CD8-positive, alpha-beta memory T cell (primary cell): Measurements from ENCODE around the gene EHMT1. TPM values are rescaled to one million over a fixed set of nuclear protein-coding genes. Genes with fewer than 3 reads are reported as not detected.

ENCODE experiments used
- CTCF ChIA-PET: fragments of 350-600 bp; sonication (Branson Sonifier 250); formaldehyde crosslinking; loops from one replicate; lab custom pipeline; 2021; ENCODE audit warnings: antibody characterized with exemption; lab: Charles Lee
- POLR2A ChIA-PET: fragments of 350-600 bp; sonication (Branson Sonifier 250); formaldehyde crosslinking; loops from one replicate; lab custom pipeline; 2021; ENCODE audit warnings: antibody characterized with exemption; lab: Charles Lee
- DNase-seq, 5 donors: peaks; one replicate each; pipeline versions ENCODE4 v3.0.0 to v3.0.0-alpha.2; 2020 to 2022; ENCODE audit warnings: mixed read lengths in 1 of 5
- H3K27ac ChIP-seq: one replicate; pipeline ENCODE4 v1.7.0; 2013; ENCODE audit warnings: low read depth, mild to moderate bottlenecking, low read length, moderate library complexity
- H3K27me3 ChIP-seq: 2 replicates; pipeline ENCODE4 v1.7.0; 2013; ENCODE audit warnings: low read length, mild to moderate bottlenecking; ENCODE audit not compliant: insufficient read depth, poor library complexity, severe bottlenecking
- H3K36me3 ChIP-seq: 2 replicates; pipeline ENCODE4 v1.7.0; 2013; ENCODE audit warnings: mild to moderate bottlenecking, low read length, moderate library complexity; ENCODE audit not compliant: insufficient read depth
- H3K4me1 ChIP-seq: 2 replicates; pipeline ENCODE4 v1.7.0; 2013; ENCODE audit warnings: mild to moderate bottlenecking, low read length, moderate library complexity; ENCODE audit not compliant: insufficient read depth
- H3K4me3 ChIP-seq: 2 replicates; pipeline ENCODE4 v1.7.0; 2013; ENCODE audit warnings: mild to moderate bottlenecking, low read length
- H3K9me3 ChIP-seq: 2 replicates; pipeline ENCODE4 v1.7.0; 2013; ENCODE audit warnings: mild to moderate bottlenecking, low read length
- H3K27ac Mint-ChIP-seq, 8 donors: one replicate each; pipeline ENCODE4 v1.8.0; 2020 to 2021; ENCODE audit warnings: mixed read lengths in 8 of 8, mild to moderate bottlenecking in 6 of 8, inconsistent platforms in 3 of 8, moderate library complexity in 3 of 8
- H3K27me3 Mint-ChIP-seq, 2 donors: one replicate each; pipeline ENCODE4 v1.8.0; 2020 to 2021; ENCODE audit warnings: mixed read lengths in 2 of 2, mild to moderate bottlenecking in 1 of 2, moderate library complexity in 1 of 2
- H3K36me3 Mint-ChIP-seq, 3 donors: one replicate each; pipeline ENCODE4 v1.8.0; 2020 to 2021; ENCODE audit warnings: mixed read lengths in 3 of 3, inconsistent platforms in 1 of 3, mild to moderate bottlenecking in 1 of 3
- H3K4me1 Mint-ChIP-seq, 3 donors: one replicate each; pipeline ENCODE4 v1.8.0; 2020 to 2021; ENCODE audit warnings: mixed read lengths in 3 of 3, inconsistent platforms in 1 of 3, mild to moderate bottlenecking in 1 of 3
- H3K4me3 Mint-ChIP-seq, 7 donors: one replicate each; pipeline ENCODE4 v1.8.0; 2020 to 2021; ENCODE audit warnings: mixed read lengths in 7 of 7, mild to moderate bottlenecking in 6 of 7, moderate library complexity in 4 of 7, inconsistent platforms in 2 of 7
- H3K9me3 Mint-ChIP-seq, 5 donors: one replicate each; pipeline ENCODE4 v1.8.0; 2020 to 2022; ENCODE audit warnings: mixed read lengths in 5 of 5, mild to moderate bottlenecking in 3 of 5, moderate library complexity in 2 of 5, inconsistent platforms in 1 of 5
- polyA plus RNA-seq: library from polyadenylated mRNA; unstranded; fragments of 300-500 nt; fragmentation: Illumina TruSeq; gene quantifications from one replicate; pipeline ENCODE4 v1.2.3, GENCODE V29; 2021
- total RNA-seq, 2 experiments: library from RNA; stranded (reverse); gene quantifications; one replicate each; pipeline ENCODE4 v1.2.3, GENCODE V29; 2021

EHMT1 gene
- total and polyA plus RNA-seq, 3 experiments from 2014 or later: 37.0 to 74.6 (median 68.9) TPM

- POLR2A ChIA-PET: no interaction called here
- CTCF ChIA-PET: no interaction called here
These were observed 169.1 kb downstream of the EHMT1 start for GRCh38 chr9:137787786-137788505.

DNA sequence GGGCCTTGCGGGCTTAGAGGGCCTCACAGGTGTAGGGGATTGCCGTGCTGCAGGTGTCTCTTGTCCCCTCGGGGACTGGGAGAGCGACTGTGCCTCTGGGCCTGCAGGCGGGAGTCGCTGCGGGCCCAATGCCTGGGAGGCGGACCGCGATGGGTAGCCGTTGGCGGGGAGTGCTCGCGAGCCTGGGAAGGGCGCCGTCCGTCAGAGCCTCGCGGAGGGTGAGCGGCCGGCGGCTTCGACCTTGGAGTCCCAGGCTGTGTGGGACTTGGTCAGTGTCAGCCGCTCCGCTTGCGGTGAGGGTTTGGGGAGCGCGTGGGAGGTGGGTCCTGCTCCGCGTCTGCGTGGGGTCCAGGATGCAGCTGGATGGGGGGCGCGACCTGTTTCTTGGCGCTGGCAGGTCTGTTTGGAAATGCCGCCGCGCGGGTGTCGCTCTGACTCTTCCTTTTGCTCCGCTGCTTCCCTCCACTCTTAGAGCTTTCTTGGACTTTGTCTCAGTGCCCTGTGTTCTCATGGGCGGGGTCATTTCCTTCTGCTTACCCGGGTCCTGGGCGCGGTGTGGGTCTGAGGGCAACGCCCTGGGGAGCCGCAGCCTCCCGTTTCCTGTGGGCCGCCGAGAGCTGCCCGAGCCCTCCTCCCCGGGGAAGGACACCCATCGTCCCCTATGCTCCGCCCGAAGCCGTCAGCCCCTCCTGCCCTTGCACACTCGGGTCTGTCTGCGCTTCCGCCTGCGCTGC is 169.9 kb downstream of the EHMT1 start:
- Histone ChIP-seq H3K27me3 (no peaks in the 10 kb centered on the region), H3K27ac (no peak overlapping the region), H3K4me1 (no peaks in the 10 kb centered on the region), H3K4me3 (no peak overlapping the region), H3K9me3 (no peaks in the 10 kb centered on the region), H3K36me3 (peaks cover 51% of the 10 kb centered on the region)
- no peaks in the 10 kb centered on the region for H3K9me3 Mint-ChIP-seq
- POLR2A ChIA-PET: no interaction called here
- DNase-seq: no peak
- H3K4me1 Mint-ChIP-seq: peaks cover 0 to 4% (median 3%) of the 10 kb centered on the region in 3 donors
- no peak overlapping the region for H3K4me3 Mint-ChIP-seq
- peak overlapping the region in 1 of 8 donors; percentile 93 for H3K27ac Mint-ChIP-seq
- peaks cover 5 to 66% (median 29%) of the 10 kb centered on the region in 3 donors for H3K36me3 Mint-ChIP-seq
- H3K27me3 Mint-ChIP-seq: no peaks in the 10 kb centered on the region
- CTCF ChIA-PET: no interaction called here

More at GRCh38 chr9:137787786-137788505, 169.1 kb downstream of the EHMT1 start:
- H3K27me3 Mint-ChIP-seq: no peaks in the 10 kb centered on the region
- H3K36me3 Mint-ChIP-seq: peaks cover 1 to 58% (median 24%) of the 10 kb centered on the region in 3 donors
- Histone ChIP-seq H3K36me3 (peaks cover 46% of the 10 kb centered on the region), H3K4me3 (no peak overlapping the region), H3K4me1 (no peaks in the 10 kb centered on the region), H3K9me3 (no peaks in the 10 kb centered on the region), H3K27ac (no peak overlapping the region), H3K27me3 (no peaks in the 10 kb centered on the region)
- H3K4me1 Mint-ChIP-seq: peaks cover 0 to 6% (median 3%) of the 10 kb centered on the region in 3 donors
- no peak for DNase-seq
- H3K9me3 Mint-ChIP-seq: no peaks in the 10 kb centered on the region
- H3K27ac Mint-ChIP-seq: peak overlapping the region in 2 of 8 donors; percentile 54 to 93
- H3K4me3 Mint-ChIP-seq: peak overlapping the region in 1 of 7 donors; percentile 83

DNA sequence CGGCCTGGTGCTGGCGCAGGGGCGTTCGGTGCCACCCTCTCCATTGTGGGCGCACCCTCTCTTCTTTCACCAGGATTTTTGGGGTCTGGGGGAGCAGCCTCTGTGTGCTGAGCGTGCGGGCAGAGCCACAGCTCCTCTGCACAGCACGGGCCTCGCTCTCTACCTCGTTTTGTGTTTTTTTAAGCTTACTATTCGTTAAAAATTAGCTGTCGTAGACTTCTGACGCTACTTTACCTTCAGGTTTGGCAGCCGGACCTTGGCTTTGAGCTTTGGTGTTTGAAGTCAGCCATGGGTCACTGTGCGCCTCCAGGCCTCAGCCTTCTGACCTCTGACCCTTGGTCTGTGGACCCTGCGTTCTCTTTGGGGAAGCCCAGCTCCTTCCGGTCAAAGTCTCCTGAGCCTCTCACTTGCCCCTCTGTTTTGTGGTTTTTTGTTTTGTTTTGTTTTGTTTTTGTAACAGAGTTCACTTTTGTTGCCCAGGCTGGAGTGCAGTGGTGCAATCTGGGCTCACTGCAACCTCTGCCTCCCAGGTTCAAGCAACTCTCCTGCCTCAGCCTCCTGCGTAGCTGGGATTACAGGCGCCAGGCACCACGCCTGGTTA is 170.6 kb downstream of the EHMT1 start:
- Histone ChIP-seq H3K27me3 (no peaks in the 10 kb centered on the region), H3K27ac (no peak overlapping the region), H3K4me3 (no peak overlapping the region), H3K4me1 (no peaks in the 10 kb centered on the region), H3K36me3 (peaks cover 46% of the 10 kb centered on the region), H3K9me3 (no peaks in the 10 kb centered on the region)
- Mint-ChIP-seq H3K36me3 (peaks cover 5 to 71% (median 29%) of the 10 kb centered on the region in 3 donors), H3K27me3 (no peaks in the 10 kb centered on the region), H3K9me3 (no peaks in the 10 kb centered on the region), H3K27ac (peak overlapping the region in 1 of 8 donors; percentile 92), H3K4me1 (peaks cover 0 to 4% (median 3%) of the 10 kb centered on the region in 3 donors), H3K4me3 (no peak overlapping the region)
- DNase-seq: no peak
- POLR2A ChIA-PET: no interaction called here
- CTCF ChIA-PET: no interaction called here

DNA sequence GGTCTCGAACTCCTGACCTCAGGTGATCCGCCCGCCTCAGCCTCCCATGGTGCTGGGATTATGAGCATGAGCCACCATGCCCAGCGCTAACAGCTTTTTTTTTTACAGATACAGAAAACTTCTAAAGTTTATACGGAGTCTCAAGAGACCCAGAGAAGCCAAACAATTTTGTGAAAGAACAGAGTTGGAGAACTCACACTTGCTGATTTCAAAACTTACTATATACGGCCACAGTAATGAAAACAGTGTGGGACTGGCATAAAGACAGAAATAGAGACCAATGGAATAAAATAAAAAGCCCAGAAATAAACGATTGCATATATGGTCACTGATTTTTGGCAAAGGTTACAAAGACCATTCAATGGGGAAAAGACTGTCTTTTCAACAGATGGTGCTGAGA is 173.1 kb downstream of the EHMT1 start:
- peaks cover 7 to 78% (median 28%) of the 10 kb centered on the region in 3 donors for H3K36me3 Mint-ChIP-seq
- H3K27me3 Mint-ChIP-seq: no peaks in the 10 kb centered on the region
- no peaks in the 10 kb centered on the region for H3K9me3 Mint-ChIP-seq
- Histone ChIP-seq H3K9me3 (no peaks in the 10 kb centered on the region), H3K4me1 (no peaks in the 10 kb centered on the region), H3K36me3 (peaks cover 38% of the 10 kb centered on the region), H3K27me3 (no peaks in the 10 kb centered on the region), H3K27ac (no peak overlapping the region), H3K4me3 (no peak overlapping the region)
- H3K4me1 Mint-ChIP-seq: peaks cover 0 to 3% (median 2%) of the 10 kb centered on the region in 3 donors
- no peak for DNase-seq
- ChIA-PET CTCF (no interaction called here), POLR2A (no interaction called here)
- H3K4me3 Mint-ChIP-seq: no peak overlapping the region
- H3K27ac Mint-ChIP-seq: no peak overlapping the region

DNA sequence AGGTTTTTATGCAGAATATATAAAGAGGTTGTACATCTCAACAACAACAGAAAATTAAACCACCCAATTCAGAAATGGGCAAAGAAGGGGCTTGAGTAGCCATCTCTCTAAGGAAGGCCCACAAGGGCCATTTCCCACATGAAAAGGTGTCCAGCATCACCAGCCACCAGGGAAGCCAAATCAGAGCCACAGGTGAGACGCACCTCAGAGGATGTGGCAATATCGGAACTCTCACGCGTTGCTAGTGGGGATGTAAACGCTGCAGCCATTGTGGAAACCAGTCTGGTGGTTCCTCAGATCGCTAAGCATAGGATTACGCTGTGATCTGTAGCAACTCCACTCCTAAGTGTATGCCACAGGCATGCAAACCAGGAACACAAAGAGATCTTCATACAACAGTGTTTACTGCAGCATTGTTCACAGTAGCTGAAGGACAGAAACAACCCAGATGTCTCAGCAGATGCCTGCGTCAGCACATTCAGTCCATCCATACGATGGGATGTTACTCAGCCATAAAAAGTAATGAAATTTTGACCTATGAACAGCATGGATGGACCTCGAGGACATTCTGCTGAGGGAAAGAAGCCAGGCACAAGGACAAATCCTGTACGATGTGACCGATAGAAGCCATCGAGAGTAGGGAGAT is 174.5 kb downstream of the EHMT1 start:
- CTCF ChIA-PET: no interaction called here
- H3K27me3 ChIP-seq: no peaks in the 10 kb centered on the region
- Mint-ChIP-seq H3K4me1 (peaks cover 0 to 1% (median under 1%) of the 10 kb centered on the region in 3 donors), H3K9me3 (no peaks in the 10 kb centered on the region), H3K27ac (peak overlapping the region in 1 of 8 donors; percentile 10), H3K27me3 (no peaks in the 10 kb centered on the region), H3K4me3 (no peak overlapping the region), H3K36me3 (peaks cover 7 to 85% (median 29%) of the 10 kb centered on the region in 3 donors)
- no peak for DNase-seq
- no peak overlapping the region for H3K27ac ChIP-seq
- POLR2A ChIA-PET: no interaction called here
- peaks cover 38% of the 10 kb centered on the region for H3K36me3 ChIP-seq
- no peaks in the 10 kb centered on the region for H3K4me1 ChIP-seq
- H3K4me3 ChIP-seq: no peak overlapping the region
- no peaks in the 10 kb centered on the region for H3K9me3 ChIP-seq

- POLR2A ChIA-PET: no interaction called here
- Histone ChIP-seq H3K27me3 (no peaks in the 10 kb centered on the region), H3K27ac (no peak overlapping the region), H3K9me3 (no peaks in the 10 kb centered on the region), H3K4me1 (no peaks in the 10 kb centered on the region), H3K4me3 (no peak overlapping the region), H3K36me3 (peaks cover 38% of the 10 kb centered on the region)
- H3K9me3 Mint-ChIP-seq: no peaks in the 10 kb centered on the region
- H3K27me3 Mint-ChIP-seq: no peaks in the 10 kb centered on the region
- peak overlapping the region in 1 of 8 donors; percentile 77 for H3K27ac Mint-ChIP-seq
- CTCF ChIA-PET: no interaction called here
- H3K36me3 Mint-ChIP-seq: peaks cover 7 to 93% (median 31%) of the 10 kb centered on the region in 3 donors
- no peak for DNase-seq
- H3K4me3 Mint-ChIP-seq: no peak overlapping the region
- peaks cover 0 to 2% (median 0%) of the 10 kb centered on the region in 3 donors for H3K4me1 Mint-ChIP-seq
These were observed 176.4 kb downstream of the EHMT1 start for GRCh38 chr9:137795156-137795666.

- no peak for DNase-seq
- Histone ChIP-seq H3K27me3 (no peaks in the 10 kb centered on the region), H3K27ac (no peak overlapping the region), H3K9me3 (no peaks in the 10 kb centered on the region), H3K4me1 (no peaks in the 10 kb centered on the region), H3K4me3 (no peak overlapping the region), H3K36me3 (peaks cover 26% of the 10 kb centered on the region)
- peaks cover 7 to 94% (median 29%) of the 10 kb centered on the region in 3 donors for H3K36me3 Mint-ChIP-seq
- POLR2A ChIA-PET: interaction anchor here (0.5 kb wide), 1 partner anchor 879 kb away, joined by 5 read pairs; no protein-coding TSS in a partner anchor
- CTCF ChIA-PET: no interaction called here
- peaks cover 0 to 2% (median 0%) of the 10 kb centered on the region in 3 donors for H3K4me1 Mint-ChIP-seq
- no peak overlapping the region for H3K4me3 Mint-ChIP-seq
- no peaks in the 10 kb centered on the region for H3K9me3 Mint-ChIP-seq
- peak overlapping the region in 2 of 8 donors; percentile 40 to 59 for H3K27ac Mint-ChIP-seq
- H3K27me3 Mint-ChIP-seq: no peaks in the 10 kb centered on the region
These were observed 178.7 kb downstream of the EHMT1 start for GRCh38 chr9:137797206-137798120.
